Prostate gland (tissue), 2 donors: ENCODE measurements around the gene CHADL. TPM values are rescaled to one million over a fixed set of nuclear protein-coding genes. Genes with fewer than 3 reads are reported as not detected.

Experiments
- DNase-seq: peaks from one replicate; pipeline ENCODE4 v3.0.0-alpha.2; 2019; ENCODE audit warnings: low spot score
- H3K27ac ChIP-seq, 2 donors: fragments of 200-600 bp; sonication (generic); 2 replicates each; pipeline ENCODE4 v1.5.1; 2017 to 2019
- H3K27me3 ChIP-seq: fragments of 200-600 bp; sonication (generic); replicated peaks from 2 replicates; pipeline ENCODE4 v1.5.1; 2019; ENCODE audit not compliant: insufficient read depth
- H3K36me3 ChIP-seq, 2 donors: fragments of 200-600 bp; sonication (generic); 1 replicate in 1 of 2; 2 replicates in 1 of 2; pipeline versions ENCODE4 v1.5.1 to v1.8.1; 2017 to 2019
- H3K4me1 ChIP-seq: fragments of 200-600 bp; sonication (generic); replicated peaks from 2 replicates; pipeline ENCODE4 v1.5.1; 2019
- H3K4me3 ChIP-seq, 2 donors: fragments of 200-600 bp; sonication (generic); 2 replicates each; pipeline ENCODE4 v1.5.1; 2017 to 2019
- H3K9me3 ChIP-seq: fragments of 200-600 bp; sonication (generic); 2 replicates; pipeline ENCODE4 v1.5.1; 2017
- POLR2A ChIP-seq: fragments of 450-650 bp; IDR thresholded peaks from one replicate; pipeline ENCODE4 v1.6.1; 2016; ENCODE audit warnings: antibody characterized with exemption, mild to moderate bottlenecking
- POLR2AphosphoS5 ChIP-seq: sonication (generic); formaldehyde crosslinking; IDR thresholded peaks from one replicate; pipeline ENCODE4 v1.6.1; 2017; ENCODE audit warnings: antibody characterized with exemption
- WGBS: methylation state at CpG from one replicate; pipeline ENCODE4 v1.1.5; 2018; 5-methylcytosine and 5-hydroxymethylcytosine counted together
- intact Hi-C: fragments of 100-400 bp; cut with DNase I; formaldehyde crosslinking; loops from one replicate; pipeline ENCODE4 v1.14.2; 2022
- total RNA-seq, 2 donors: library from RNA; depleted of rRNA; stranded (reverse); fragments of >200 nt; gene quantifications; one replicate each; pipeline ENCODE4 v1.1.0, GENCODE V29; 2016
- TF ChIP-seq, protein P1 (sequence below), 4 experiments: fragments of 200-600 bp in 2 of 4; fragments of 450-650 bp in 2 of 4; sonication (generic) in 2 of 4; IDR thresholded peaks; 1 replicate in 3 of 4; 2 replicates in 1 of 4; pipeline ENCODE4 v1.5.1; 2016 to 2019; ENCODE audit warnings: antibody characterized with exemption in 4 of 4, mild to moderate bottlenecking in 2 of 4, moderate library complexity in 2 of 4

Gene CHADL
- total RNA-seq, 2 donors from 2014 or later = 8.2 to 19.0 TPM

DNA sequence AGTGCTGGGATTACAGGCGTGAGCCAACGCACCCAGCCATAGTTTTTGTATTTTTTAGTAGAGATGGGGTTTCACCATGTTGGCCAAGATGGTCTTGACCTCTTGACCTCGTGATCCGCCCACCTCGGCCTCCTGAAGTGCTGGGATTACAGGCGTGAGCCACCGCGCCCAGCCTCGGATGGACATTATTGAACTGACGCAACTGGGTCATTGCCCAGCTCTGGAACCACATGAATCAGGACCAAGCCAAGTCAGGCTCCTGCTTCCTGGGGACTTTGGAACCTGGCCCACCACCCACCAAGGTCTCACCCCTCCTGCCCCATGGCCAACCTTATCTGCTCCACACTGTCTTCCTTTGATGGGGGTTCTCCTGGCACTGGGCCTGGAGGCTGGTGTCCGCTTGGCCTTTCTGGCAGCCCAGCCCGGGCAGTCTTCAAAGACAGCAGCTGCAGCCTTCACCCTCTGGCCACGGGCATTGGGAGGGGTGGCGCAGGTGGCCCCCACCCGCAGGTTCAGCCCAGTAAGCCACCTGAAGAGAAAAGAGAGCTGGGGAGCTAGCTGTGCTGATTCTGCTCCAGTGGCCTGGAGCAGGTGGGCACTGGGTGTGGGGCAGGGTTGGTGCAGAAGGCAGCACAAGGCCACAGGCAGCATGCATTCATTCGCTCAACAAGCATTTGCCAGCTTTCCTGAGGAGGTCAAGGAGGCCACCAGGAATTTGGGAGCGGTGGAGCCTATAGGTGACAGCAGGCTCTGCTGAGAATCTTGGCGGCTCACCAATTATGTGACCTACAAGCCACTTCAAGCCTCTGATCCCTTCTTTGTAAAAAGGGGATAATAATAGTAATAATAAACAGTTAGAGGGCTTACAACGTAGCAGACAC is 5.7 kb downstream of the CHADL start:
- DNase-seq = no peak
- 84% methylated on average over 19 of the region's 19 CpGs for WGBS
- intact Hi-C loops = loop anchor here (5.0 kb wide), 1 partner anchor 313 kb away; no protein-coding TSS in a partner anchor
- no peaks in the 10 kb centered on the region for H3K9me3 ChIP-seq
- TF ChIP-seq, protein P1, sequence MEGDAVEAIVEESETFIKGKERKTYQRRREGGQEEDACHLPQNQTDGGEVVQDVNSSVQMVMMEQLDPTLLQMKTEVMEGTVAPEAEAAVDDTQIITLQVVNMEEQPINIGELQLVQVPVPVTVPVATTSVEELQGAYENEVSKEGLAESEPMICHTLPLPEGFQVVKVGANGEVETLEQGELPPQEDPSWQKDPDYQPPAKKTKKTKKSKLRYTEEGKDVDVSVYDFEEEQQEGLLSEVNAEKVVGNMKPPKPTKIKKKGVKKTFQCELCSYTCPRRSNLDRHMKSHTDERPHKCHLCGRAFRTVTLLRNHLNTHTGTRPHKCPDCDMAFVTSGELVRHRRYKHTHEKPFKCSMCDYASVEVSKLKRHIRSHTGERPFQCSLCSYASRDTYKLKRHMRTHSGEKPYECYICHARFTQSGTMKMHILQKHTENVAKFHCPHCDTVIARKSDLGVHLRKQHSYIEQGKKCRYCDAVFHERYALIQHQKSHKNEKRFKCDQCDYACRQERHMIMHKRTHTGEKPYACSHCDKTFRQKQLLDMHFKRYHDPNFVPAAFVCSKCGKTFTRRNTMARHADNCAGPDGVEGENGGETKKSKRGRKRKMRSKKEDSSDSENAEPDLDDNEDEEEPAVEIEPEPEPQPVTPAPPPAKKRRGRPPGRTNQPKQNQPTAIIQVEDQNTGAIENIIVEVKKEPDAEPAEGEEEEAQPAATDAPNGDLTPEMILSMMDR (IDR thresholded peaks at IDR 0.05) = no peak
- TF ChIP-seq POLR2A = no peak
- no peak for TF ChIP-seq POLR2AphosphoS5
- no peak overlapping the region for H3K27ac ChIP-seq
- no peaks in the 10 kb centered on the region for H3K27me3 ChIP-seq
- no peaks in the 10 kb centered on the region for H3K36me3 ChIP-seq
- peaks cover 7% of the 10 kb centered on the region for H3K4me1 ChIP-seq
- H3K4me3 ChIP-seq = no peak overlapping the region

DNA sequence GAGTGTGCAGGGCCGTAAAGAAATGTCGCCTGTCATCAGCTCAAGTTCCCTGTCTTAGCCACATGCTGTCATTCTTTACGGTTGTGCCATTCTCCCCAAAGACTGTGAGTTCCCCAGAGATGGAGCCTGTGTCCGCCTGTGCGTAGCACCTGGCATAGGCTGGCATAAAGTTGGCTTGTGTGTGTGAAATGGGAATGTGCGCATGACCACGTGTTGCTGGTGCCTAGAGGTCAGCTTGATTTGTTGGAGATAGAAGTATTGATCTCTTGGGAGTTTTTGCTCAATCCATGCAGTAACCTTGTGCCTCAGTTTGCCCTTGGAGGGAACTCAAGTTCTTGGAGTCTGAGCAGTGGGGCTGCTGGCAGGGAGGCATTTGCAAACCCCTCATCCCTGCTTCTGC is 9.4 kb downstream of the CHADL start:
- Histone ChIP-seq H3K9me3 (no peaks in the 10 kb centered on the region), H3K36me3 (peaks cover 5 to 19% of the 10 kb centered on the region in 2 donors), H3K27ac (no peak overlapping the region), H3K4me3 (no peak overlapping the region), H3K27me3 (no peaks in the 10 kb centered on the region), H3K4me1 (no peaks in the 10 kb centered on the region)
- TF ChIP-seq, protein P1 (IDR thresholded peaks at IDR 0.05) = no peak
- TF ChIP-seq POLR2A = no peak
- no peak for TF ChIP-seq POLR2AphosphoS5
- no peak for DNase-seq
- WGBS = 84% methylated on average over 7 of the region's 7 CpGs
- intact Hi-C loops = no loop called here

DNA sequence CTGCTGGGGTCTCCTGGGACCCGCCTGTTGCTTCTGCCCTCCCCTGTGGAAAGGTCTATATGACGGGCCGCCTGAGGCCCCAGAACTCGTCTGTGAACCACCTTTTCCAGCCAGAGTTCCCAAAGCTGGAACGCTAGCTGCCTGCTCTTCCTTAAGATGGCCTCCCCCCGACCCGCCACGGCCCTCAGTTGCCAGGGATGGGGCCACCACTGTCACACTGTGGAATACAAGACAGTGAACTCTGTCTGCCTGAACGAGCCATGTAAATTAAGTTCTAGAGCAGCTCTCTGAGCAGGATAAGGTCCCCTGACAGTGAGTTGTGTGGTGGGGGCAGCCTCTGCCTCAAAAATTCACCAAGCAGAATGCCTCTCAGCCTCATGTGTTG is 10.3 kb downstream of the CHADL start:
- DNase-seq = no peak
- H3K9me3 ChIP-seq = no peaks in the 10 kb centered on the region
- peaks cover 5 to 23% of the 10 kb centered on the region in 2 donors for H3K36me3 ChIP-seq
- TF ChIP-seq POLR2A (no peak), POLR2AphosphoS5 (no peak)
- TF ChIP-seq, protein P1 (IDR thresholded peaks at IDR 0.05) = no peak
- 81% methylated on average over 9 of the region's 9 CpGs for WGBS
- H3K27me3 ChIP-seq = no peaks in the 10 kb centered on the region
- H3K4me3 ChIP-seq = no peak overlapping the region
- no peaks in the 10 kb centered on the region for H3K4me1 ChIP-seq
- no peak overlapping the region for H3K27ac ChIP-seq
- intact Hi-C loops = no loop called here

DNA sequence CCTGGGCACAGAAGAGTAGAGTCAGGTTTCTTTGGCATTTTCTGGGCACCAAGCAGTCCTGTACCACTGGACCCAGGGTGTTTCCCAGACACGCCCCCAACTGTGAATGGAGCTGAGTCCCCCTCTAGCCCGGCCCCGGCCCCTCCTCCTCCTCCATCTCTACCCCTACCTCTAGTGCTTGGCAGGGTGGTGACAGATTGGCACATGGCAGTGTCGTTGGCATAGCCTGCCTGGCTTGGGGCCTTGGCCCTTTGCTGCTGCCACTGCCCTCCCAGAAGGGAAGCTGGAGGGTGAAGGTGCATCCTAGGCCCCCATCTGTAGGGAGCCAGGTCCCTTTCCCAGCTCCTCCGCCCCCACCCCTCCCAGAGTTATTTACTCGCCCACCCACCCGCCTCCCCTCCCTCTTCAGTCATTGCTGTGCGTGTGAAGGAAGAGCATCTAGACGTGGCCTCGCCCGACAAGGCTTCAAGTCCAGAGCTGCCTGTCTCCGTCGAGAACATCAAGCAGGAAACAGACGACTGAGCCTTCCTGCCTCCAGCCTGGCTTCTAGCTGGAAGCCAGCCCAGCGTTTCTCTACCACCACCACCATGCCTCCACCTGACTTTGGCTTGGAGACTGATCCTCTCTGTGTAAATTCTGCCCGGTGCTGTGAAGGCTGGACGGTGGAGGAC is 10.9 kb downstream of the CHADL start:
- Histone ChIP-seq H3K27me3 (no peaks in the 10 kb centered on the region), H3K4me1 (no peaks in the 10 kb centered on the region), H3K36me3 (peaks cover 5 to 23% of the 10 kb centered on the region in 2 donors), H3K27ac (no peak overlapping the region), H3K9me3 (no peaks in the 10 kb centered on the region), H3K4me3 (no peak overlapping the region)
- TF ChIP-seq POLR2AphosphoS5 (no peak), POLR2A (no peak)
- TF ChIP-seq, protein P1 (IDR thresholded peaks at IDR 0.05) = no peak
- WGBS = 49% methylated on average over 17 of the region's 17 CpGs
- intact Hi-C loops = no loop called here
- DNase-seq = no peak
